ENCODE data around the gene BABAM2.
"Not testable (repeated sequence)": the region's sequence is repeated elsewhere in the genome, so short reads cannot be mapped to it uniquely, and the experiment has no call there.

The BABAM2 gene

GRCh38 chr2:28322456-28322855 is 431.9 kb downstream of the BABAM2 start:
- DNase-seq: no peak

DNA sequence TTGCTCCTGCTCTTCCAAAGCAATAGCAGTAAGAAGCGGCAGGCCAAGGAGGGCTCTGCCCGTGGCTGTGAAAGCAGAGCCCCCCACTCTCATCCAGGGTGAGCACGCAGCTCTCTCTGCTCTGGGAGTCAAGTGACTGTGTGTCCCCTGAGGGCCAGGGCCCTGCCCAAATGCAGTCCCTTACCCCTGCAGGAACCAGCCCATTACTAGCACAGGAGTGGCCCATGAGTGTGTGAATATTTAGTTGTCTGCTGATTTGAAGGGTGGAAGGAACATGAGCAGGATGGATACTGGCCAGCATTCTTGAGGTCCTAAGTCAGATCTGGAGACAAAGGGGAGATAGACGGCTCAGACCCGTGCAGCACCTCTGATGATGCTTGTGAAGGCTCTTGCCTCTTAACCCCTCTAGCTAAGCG is 432.5 kb downstream of the BABAM2 start:
- no peak for DNase-seq

DNA sequence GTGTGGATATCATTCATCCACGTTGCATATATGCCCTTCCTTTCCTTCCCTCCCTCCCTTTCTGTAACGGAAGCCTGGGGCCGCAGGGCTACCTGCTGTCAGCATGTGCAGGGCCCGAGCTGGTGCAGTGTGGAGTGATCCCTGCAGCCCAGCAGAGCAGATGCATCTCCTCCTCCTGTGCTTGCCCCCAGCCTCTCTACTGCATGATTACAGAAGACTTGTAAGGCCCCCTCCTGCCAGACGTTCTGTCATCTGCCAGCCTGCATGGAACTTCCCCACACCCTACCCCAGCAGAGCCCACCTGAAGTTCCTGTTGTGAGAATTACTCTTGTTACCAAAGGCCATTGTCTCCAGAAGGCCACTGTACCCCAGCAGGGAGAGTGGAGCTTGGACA is 434.6 kb downstream of the BABAM2 start:
- no peak for DNase-seq

GRCh38 chr2:28325567-28326468 is 435.3 kb downstream of the BABAM2 start:
- no peak for DNase-seq

- no peak for DNase-seq
Measured at GRCh38 chr2:28326469-28326805, 435.9 kb downstream of the BABAM2 start.

GRCh38 chr2:28326881-28327505 is 436.5 kb downstream of the BABAM2 start:
- DNase-seq: no peak

DNA sequence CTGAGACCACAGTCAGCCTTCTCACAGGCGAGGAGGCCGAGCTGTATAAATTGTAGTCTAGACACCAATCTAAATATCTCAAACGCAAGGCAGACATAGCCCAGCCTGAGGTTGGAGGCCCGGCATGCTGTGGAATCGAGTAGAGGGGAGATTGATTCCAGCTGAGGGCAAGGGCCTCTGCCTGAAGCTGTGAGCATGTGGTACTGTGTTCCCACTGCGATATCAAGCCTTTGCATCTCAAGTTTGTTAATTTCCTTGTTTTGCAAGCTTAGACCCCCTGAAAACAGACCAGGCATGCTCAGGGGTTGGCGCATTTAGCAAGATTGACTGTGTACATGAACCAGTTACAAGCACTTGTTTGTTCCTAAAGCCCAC is 437.0 kb downstream of the BABAM2 start:
- no peak for DNase-seq

DNA sequence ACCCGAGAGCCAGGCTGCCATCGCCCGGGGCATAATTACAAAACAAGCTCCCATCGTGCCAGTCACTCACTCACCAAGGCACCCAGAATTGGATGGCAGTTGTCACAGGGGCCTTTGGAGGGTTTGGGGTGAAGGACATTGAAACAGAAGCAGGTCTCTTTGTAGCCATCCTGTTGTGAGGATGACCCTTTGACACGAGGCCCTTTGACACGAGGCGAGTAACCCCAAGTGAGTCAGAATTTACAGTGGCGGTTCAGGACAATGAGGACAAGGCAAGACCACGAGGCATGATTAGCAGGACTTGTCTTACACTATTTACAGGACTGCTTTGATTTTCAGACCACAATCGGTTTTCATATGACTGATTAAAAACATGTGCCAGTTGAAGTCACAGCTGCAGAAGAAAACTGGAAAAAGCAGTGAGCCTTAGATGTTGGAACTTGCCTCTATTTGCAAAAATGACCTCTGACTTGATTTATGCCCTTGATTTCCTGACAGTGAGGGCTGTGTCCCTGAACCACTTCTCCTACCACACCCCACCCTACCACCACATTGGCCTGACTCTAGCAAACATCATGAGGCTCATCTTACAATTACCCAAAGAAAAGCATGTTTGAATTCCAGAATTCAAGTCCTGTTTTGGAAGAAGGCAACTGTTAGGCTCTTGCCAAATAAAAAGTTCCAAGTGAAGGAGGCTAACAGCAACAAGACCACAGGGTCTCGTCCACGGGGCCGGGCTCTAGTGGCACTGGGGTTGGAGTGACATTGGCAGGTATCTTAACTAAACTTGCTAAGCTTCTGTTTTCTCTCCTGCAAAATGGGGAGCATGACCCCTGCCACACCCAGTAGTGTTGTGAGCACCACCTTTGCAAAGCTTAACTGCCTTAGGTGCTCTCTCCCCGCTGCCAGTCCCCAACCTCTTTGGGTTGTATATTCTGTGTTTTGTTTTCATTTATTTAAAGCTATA is 437.7 kb downstream of the BABAM2 start:
- no peak for DNase-seq

DNA sequence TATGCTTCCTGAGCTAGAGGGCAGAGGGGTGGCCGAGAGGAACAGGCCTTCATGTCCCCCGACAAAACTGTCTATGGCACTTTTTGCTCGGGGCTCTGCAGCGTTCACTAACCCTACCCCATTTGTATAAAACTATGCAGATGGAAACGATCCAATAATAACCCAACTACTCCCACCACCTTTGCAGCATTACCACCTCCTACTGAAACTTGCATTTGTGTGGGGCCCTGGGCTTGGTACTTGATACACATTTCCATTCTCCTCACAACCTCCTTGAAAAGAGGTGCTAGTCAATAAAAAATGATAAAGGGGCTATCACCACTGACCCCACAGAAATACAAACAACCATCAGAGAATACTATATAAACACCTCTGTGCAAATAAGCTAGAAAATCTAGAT is 438.7 kb downstream of the BABAM2 start:
- no peak for DNase-seq

- DNase-seq: not testable (repeated sequence)
Measured at GRCh38 chr2:28330722-28331121, 440.2 kb downstream of the BABAM2 start.

- DNase-seq: not testable (repeated sequence)
Measured at GRCh38 chr2:28331797-28332196, 441.3 kb downstream of the BABAM2 start.

DNA sequence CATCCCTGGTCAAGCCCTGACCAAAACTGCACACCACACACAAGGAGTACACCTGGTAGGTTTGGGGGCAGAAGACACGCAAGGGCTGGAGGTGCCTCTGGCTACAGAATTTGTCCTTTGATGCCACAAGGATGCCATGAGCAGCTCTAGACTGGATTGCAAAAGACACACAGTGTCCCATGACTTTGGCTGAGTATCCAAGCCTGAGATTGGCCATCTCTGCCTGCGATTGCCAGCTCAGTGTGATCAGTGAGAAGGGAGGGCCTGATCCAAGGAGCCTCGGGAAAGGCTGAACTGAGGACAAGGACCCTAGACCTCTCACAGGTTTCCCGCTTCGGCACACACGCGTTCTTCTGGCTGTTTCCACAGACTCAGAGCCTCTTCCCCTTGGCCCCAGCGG is 442.2 kb downstream of the BABAM2 start:
- DNase-seq: no peak

DNA sequence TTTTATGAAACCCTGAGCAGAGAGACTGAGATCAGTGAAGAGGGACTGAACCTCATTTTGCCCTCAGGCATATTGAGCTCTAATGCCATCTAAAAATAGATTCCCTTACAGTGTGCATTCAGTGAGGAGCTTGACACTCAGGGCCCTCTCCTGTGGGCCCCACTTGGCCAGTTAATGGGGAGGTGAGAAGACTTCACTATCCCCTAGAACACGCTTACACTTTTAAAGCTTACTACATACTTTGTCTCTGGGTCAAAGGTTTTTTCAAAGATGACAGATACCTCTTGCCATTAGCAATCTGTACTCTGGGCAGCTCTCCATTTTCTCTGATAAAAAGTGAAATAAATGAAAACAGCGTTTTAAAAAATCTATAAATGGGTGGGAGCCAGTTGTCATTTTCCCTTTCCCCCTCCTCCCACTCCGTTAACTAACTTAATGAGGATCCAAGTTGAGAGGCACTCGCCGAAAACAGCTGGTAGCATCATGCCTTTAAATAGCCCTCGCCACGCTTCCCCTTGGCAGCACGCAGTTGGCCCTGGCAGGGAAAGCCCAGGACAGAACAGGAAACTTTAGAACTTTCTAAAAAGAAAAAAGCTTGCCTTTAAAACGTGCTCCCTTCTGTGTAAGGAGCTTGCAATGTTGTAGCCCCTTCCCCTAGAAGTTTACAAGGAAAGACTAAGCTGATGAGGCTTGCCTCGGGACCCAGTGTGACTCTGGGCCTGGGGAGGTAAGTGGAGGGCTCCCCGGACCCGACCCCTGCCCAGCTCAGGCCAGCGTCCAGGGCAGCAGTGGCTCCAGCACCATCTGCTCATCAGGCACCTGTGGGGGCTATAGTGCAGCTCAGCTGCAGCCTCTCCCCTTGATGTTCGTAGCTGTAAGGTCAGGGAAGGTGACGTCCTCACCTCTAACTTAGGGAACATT is 443.3 kb downstream of the BABAM2 start:
- DNase-seq: no peak

DNA sequence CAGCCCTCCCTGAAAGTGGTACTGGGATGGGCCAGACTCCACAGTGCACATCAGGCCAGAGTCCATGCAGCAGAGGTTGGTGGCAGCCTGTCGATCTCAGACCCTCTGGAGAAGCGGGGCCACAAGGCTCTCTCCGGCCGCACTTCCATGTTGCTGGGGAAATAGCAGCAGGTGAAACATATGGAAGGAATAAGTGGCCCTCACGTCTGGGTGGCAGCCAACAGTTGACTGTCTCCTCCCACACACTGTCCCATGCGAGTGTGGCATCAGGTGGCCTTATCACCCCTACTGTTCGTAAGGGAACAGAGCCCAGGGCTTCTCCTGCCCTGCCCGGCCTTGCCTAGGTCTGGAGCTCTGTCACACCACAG is 444.0 kb downstream of the BABAM2 start:
- DNase-seq: no peak

DNA sequence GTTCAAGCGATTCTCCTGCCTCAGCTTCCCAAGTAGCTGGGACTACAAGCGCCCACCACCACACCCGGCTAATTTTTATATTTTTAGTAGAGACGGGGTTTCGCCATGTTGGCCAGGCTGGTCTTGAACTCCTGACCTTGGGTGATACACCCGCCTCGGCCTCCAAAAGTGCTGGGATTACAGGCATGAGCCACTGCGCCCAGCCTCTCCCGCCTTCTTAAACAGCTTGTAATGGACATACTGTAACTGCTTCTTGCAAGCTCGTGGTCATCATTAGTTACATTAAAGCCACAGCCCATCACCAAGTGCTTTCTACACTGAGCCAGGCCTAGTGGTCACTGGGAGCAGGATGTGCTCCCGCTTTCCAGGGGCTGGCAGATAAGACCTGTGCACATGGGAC is 444.7 kb downstream of the BABAM2 start:
- not testable (repeated sequence) for DNase-seq

GRCh38 chr2:28335666-28336065 is 445.1 kb downstream of the BABAM2 start:
- DNase-seq: no peak

- DNase-seq: no peak
Measured at GRCh38 chr2:28336264-28336980, 445.9 kb downstream of the BABAM2 start.

DNA sequence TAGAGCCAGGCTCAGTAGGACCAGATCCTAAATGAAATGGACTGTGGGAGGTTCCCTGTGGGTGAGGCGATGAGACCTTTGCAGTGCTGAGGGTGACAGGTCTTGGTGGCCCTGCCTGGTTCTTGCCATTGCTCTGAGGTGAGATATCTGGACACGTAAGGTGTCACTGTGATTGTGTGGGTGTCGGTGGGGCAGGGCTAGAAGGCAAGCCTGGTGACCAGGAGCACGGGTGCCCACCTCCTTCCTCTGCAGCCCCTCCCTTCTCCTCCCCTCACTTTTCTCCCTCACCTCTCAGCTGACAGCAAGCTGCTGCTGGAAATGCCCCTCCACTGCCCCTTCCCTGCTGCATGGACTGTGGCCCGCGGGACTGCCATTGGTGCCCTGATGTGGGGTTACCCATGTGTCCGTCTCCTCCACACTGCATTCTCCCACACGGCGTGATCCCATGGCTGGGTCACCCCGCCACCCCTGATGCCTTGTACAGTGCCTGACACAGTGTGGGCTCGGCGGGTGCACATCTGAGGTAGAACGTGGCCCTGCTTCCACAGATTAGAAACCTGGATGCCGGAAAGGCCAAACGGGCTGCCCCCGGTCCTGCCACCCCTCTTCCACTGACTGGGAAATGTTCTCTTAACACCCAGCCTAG is 446.6 kb downstream of the BABAM2 start:
- no peak for DNase-seq

DNA sequence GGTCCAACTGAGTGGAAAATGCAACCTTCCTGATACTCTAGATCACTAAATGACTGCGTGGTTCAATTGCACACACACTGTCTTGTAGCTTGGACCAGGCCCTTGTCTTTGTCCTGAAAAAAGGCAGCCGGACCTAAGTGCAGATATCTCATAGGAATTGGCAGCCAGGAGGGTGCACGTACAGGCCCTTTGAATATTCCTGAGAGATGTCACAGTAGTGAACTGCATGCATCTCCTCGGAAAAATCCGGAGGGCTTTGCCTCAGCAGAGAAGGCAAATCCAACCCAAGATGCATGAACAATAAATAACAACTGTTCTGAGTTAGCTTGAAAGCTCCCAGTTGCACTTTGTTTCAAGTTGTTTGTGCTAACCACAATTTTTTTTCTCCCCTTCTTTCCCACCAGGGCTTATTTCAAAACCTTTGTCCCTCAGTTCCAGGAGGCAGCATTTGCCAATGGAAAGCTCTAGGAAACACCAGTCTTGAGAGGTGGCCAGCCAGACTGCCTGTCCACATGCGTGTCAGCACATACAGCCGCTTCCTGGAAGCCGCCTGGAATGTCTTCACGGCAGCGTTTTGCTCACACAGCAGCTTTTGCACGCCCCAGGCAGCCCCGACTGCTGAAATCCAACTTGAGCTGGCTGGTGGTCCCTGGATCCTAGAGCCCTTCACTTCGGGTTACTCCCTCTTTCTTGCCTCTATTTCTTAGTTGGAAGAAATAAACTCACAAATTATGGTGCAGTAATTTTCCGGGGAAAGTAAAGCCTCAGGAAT is 447.7 kb downstream of the BABAM2 start:
- no peak for DNase-seq

DNA sequence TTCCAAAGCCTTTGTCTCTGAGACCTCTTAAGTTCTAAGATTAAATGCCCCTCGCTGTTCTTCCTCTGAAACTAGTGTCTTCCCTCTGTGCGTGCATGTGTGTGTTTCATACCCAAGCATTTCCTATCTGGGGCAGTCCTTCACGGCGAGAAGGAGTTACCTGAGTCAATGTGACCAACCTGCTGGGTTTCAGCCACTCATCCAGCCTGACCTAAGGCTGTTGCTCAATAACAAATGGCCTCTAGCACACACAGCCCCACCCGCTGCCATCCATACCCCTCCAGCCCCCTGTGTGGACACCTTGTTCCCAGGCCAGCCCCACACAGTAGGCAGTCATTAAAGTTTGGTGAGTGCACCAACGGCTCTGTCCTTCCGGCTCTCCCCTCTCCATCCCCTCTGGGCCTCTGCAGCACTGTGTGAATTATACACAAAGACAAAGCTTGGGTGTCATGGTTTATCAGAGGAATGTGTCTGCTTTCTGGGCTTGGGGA is 448.3 kb downstream of the BABAM2 start:
- no peak for DNase-seq
